ENCODE data around the gene LIPM. TPM values are rescaled to one million over a fixed set of nuclear protein-coding genes. Genes with fewer than 3 reads are reported as not detected.
A peak's percentile ranks its signal among the peaks of the same experiment; 100 is the strongest.

Gene LIPM
- total and polyA plus RNA-seq, 8 donors = not detected

DNA sequence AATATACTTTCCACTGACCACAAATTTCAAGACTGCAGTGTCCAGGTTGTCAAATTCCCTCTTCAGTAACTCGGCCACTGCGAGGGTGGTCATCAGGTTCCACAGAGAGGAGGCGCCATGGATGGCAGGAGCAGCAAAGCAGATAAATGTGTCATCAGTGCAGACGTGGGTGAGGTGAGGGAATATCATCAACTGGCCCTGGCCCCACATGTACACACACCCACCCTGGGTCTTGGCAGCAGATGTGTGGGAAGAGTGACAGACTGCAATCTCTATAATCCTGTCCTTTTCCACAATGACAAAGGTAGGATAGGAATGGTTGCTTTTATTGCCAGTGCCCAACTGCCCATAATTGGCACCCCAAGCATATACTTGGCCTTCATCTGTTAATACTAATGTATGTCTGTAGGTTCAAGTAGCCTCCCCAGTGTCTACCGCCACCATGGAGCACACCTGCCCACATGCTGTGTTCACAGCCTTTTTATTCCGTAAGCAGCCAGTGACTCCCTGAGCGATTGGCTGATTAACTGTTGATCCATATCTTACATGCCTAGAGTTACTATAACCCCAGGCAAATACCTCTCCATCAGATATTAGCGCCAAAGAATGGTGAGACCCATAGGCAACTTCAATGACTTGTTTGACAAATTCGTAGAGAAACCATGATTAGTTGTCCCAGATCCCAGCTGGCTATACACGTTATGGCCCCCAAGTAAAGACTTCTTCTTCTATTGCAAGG lies 16.3 kb upstream of the LIPM start:
- H3K4me1 ChIP-seq = no peaks in the 10 kb centered on the region
- no peaks in the 10 kb centered on the region for H3K27me3 ChIP-seq
- no peaks in the 10 kb centered on the region for H3K9me3 ChIP-seq
- no peaks in the 10 kb centered on the region for H3K36me3 ChIP-seq
- DNase-seq (no peak), FAIRE-seq (no peak), ATAC-seq (no peak)
- TF ChIP-seq, protein P1, sequence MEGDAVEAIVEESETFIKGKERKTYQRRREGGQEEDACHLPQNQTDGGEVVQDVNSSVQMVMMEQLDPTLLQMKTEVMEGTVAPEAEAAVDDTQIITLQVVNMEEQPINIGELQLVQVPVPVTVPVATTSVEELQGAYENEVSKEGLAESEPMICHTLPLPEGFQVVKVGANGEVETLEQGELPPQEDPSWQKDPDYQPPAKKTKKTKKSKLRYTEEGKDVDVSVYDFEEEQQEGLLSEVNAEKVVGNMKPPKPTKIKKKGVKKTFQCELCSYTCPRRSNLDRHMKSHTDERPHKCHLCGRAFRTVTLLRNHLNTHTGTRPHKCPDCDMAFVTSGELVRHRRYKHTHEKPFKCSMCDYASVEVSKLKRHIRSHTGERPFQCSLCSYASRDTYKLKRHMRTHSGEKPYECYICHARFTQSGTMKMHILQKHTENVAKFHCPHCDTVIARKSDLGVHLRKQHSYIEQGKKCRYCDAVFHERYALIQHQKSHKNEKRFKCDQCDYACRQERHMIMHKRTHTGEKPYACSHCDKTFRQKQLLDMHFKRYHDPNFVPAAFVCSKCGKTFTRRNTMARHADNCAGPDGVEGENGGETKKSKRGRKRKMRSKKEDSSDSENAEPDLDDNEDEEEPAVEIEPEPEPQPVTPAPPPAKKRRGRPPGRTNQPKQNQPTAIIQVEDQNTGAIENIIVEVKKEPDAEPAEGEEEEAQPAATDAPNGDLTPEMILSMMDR (IDR thresholded peaks at IDR 0.05) = no peak
- H3K27ac ChIP-seq = no peak overlapping the region
- no peak overlapping the region for H3K4me3 ChIP-seq
- intact Hi-C loops (cut with DNase I) = no loop called here
- WGBS, 2 donors = 80 to 83% methylated on average over 10 of the region's 10 CpGs

DNA sequence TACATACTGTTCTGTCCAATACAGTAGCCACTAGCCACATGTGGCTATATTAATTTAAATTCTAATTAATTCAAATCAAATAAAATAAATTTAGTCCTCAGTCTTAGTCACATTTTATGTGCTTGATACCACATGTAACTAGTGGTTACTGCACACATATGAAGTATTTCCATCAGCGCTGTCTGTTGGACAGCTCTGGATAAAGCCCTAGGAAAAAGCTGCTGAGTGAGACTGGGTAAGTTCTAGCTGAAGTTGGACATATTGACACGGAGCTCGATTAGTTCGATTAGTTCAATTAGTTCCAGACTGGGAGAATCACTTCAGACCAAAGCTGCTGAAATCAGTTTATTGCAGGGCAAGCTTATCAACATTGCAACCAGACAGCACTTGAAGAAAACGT lies 15.1 kb upstream of the LIPM start:
- Histone ChIP-seq H3K9me3 (no peaks in the 10 kb centered on the region), H3K27ac (no peak overlapping the region), H3K4me3 (no peak overlapping the region), H3K4me1 (no peaks in the 10 kb centered on the region), H3K27me3 (no peaks in the 10 kb centered on the region), H3K36me3 (no peaks in the 10 kb centered on the region)
- no peak for DNase-seq
- intact Hi-C loops (cut with DNase I) = no loop called here
- FAIRE-seq = no peak
- ATAC-seq = no peak
- 71 to 77% methylated on average over 5 of the region's 5 CpGs for WGBS, 2 donors
- TF ChIP-seq, protein P1 (IDR thresholded peaks at IDR 0.05) = no peak

DNA sequence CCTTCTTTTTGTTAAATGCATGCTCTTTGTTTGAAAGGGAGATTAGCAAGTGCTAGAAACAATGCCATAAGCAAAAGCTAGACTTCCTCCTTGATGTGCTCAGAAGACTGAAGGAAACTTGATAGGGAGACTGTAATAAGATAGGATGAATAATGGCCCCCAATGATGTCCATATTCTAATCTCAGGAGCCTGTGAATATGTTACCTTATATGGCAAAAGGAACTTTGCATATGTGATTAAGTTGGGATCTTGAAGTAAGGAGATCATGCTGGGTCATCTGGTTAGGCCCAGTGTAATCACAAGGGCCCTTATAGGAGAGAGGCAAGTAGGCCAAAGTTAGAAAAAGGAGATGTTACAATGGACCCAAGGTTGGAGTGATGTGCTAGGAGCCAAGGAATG lies 13.6 kb upstream of the LIPM start:
- Histone ChIP-seq H3K9me3 (no peaks in the 10 kb centered on the region), H3K36me3 (no peaks in the 10 kb centered on the region), H3K27ac (no peak overlapping the region), H3K4me1 (no peaks in the 10 kb centered on the region), H3K4me3 (no peak overlapping the region), H3K27me3 (no peaks in the 10 kb centered on the region)
- intact Hi-C loops (cut with DNase I) = no loop called here
- ATAC-seq (no peak), DNase-seq (no peak), FAIRE-seq (no peak)
- TF ChIP-seq, protein P1 (IDR thresholded peaks at IDR 0.05) = no peak

- intact Hi-C loops (cut with DNase I) = no loop called here
- H3K4me1 ChIP-seq = no peaks in the 10 kb centered on the region
- no peak overlapping the region for H3K4me3 ChIP-seq
- no peaks in the 10 kb centered on the region for H3K9me3 ChIP-seq
- H3K27me3 ChIP-seq = no peaks in the 10 kb centered on the region
- no peak for FAIRE-seq
- no peak overlapping the region for H3K27ac ChIP-seq
- H3K36me3 ChIP-seq = no peaks in the 10 kb centered on the region
- TF ChIP-seq, protein P1 (IDR thresholded peaks at IDR 0.05) = peak in 1 of 4 donors; percentile 35
- 48 to 51% methylated on average over 2 of the region's 2 CpGs for WGBS, 2 donors
- DNase-seq = peak in 1 of 6 donors; percentile 18
- peak in 3 of 4 donors; percentile 61 to 70 (median 69) for ATAC-seq
Observed at GRCh38 chr10:88791924-88792323, 10.6 kb upstream of the LIPM start.

GRCh38 chr10:88792661-88793060 lies 9.9 kb upstream of the LIPM start:
- DNase-seq (peak in 1 of 6 donors; percentile 48), FAIRE-seq (no peak), ATAC-seq (peak in 2 of 4 donors; percentile 77 to 81)
- Histone ChIP-seq H3K27ac (no peak overlapping the region), H3K4me1 (no peaks in the 10 kb centered on the region), H3K27me3 (no peaks in the 10 kb centered on the region), H3K36me3 (no peaks in the 10 kb centered on the region), H3K9me3 (no peaks in the 10 kb centered on the region), H3K4me3 (no peak overlapping the region)
- TF ChIP-seq, protein P1 (IDR thresholded peaks at IDR 0.05) = no peak
- WGBS, 2 donors = 73 to 84% methylated on average over 4 of the region's 4 CpGs
- intact Hi-C loops (cut with DNase I) = no loop called here

Measured in pancreas (tissue), 10 donors.